SHP77 treated with DMSO at 0.1 percent for 48 hours (cell line): Measurements from ENCODE around the gene PDCD4.
A peak's percentile ranks its signal among the peaks of the same experiment; 100 is the strongest.

Experiments
- DNase-seq: peaks from one replicate; lab custom pipeline; 2025; lab: John Stamatoyannopoulos, UW

PDCD4 gene

DNA sequence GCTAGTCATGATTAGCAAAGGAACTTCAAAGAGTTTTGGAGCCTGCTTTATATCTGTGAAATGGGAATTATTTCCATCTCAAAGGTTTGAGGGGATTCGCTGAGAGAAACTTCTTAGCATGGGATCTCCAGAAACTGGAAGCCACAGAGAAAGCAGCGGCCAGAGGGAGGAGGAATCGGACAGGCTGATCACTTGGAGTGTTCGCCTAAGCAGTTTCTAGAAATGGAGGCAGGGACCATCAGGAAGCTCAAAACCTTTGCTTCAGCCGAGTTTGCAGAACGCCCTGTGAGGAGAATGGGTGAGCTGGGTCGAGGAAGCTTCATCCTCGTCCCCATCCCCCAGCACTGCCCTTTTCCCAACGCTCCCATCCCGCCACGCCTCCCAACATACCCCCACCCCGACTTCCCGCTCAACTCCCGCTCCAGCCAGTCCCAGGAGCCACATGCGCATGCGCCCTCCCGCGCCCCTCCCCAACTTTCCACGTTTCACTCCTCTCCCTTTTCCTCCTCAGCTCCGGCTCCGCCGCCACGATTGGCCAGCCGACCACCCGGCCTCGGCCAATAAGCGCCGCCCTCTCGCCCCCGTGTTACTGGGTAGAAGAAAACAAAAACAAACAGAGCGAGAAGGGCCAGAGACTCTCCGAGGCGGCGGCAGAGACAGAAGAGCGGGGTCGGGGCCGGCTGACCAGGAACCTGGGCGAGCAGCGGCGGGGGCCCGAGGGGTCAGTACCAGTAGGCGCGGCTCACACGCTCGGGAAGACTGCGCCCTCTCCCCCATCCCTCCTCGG, at the start of gene PDCD4:
Gene PDCD4 (plus strand): TSS at position 631 of the 787 bp plus-strand sequence. CDS start 4,100 bp downstream, outside the sequence.
- DNase-seq = peak; percentile 96

DNA sequence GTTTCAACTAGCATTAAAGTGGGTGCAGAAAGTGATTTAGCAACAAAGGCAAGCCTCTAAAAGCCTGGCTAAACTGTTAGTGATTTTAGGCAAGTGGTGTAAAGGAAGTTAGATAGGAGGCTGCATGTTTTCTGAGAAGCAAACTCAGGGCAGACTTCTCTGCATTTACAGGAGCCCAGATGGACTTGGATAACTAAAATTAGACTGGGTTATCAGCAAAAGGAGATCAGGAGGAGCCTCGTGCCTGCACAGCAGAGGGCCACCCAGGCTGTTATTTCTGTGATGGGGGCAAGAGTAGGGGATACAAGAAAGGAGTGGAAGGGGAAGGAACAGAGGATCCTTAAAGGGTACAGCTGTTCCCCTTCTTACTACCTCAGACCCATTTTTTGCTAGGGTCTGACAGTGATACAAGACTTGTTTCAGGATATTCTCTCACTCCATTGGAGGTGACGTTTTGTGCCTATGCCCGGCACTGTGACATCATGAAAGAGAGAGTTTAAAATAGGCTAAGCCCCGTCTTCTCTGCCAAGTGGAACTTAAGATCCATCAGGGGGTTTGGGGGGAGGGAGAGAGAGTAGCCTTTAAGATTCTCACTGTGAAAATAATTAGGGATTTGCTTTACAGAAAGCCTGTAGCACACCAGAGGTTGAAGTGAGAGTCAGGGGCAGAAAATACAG, 49.6 kb upstream of the PDCD4 start:
- no peak for DNase-seq

DNA sequence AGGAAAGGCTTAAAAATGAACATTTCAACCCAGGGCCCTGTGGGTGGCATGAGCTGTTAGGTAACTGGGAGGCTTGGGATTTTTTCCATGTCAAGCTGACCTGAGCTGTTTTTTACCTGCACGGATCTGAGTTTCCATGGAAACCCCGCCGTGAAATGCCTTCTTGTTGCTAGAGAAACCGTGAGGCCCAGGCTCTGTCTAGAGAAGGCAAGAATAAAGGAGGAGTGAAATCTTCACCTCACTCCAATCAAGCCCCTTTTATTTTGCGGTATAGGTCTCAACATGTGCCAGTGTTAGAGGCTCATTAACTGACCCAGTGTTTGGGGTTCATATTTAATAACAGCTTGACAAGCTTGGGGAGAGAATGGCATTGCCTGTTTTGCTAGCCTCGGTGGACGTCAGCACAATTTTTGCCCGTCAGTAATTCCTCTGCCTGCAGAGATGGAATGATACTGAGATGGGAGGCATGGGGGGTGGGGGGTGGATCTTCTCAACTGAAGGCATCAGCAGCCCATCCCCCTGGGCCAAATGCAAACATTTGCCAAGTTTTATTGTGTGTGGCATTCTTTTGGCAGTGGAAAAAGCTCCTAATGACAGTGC, 48.9 kb upstream of the PDCD4 start:
- DNase-seq = no peak

DNA sequence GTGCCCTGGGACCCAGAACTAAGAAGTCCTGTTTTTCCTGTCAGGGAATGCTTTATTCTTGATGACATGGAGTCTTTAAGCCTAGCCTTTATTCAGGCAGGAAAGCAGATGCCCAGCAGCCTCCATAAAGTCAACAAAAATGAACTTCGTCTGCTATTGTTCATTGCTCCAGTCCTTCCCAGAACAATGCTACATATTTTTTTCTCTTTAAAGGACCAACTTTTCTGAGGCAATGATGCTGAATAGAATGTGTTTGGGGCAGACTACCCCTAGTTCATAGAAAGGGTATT, 47.6 kb upstream of the PDCD4 start:
- DNase-seq = no peak

DNA sequence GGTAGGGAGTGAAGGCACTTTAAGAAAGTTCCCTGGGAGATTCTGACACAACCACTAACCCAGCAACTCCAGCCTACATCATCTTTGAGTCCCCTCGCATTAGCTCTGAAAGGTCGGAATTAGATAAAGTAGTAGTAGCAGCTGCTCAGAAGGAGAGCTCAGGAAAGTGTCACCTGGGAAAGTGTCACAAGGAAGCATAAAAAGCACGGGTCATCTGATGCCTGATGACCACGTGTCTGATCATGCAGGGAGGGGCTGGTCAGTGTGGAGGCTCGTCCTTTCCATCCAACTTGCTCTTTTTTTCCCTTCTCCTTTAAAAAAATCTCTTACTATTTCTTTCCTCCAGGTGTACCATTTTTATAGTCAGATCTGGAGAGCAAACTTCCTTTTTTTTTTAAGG, 47.1 kb upstream of the PDCD4 start:
- no peak for DNase-seq

DNA sequence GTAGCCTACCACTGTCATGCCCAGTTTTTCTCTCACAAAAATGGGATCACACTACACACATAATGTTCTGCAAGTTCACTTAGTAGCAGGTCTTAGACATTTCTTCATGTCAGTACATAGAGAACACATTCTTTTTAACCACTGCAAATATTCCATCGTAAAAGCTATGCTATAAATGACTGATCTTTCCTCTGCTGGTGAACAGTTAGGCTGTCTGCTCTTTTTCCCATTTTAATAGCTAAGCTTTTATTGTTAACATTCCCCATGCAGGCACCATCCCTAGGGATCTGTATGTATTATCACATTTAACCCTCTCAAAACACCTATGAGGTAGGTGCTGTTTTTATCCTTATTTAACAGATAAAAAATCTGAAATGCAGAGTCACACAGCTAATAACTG, 46.2 kb upstream of the PDCD4 start:
- no peak for DNase-seq

DNA sequence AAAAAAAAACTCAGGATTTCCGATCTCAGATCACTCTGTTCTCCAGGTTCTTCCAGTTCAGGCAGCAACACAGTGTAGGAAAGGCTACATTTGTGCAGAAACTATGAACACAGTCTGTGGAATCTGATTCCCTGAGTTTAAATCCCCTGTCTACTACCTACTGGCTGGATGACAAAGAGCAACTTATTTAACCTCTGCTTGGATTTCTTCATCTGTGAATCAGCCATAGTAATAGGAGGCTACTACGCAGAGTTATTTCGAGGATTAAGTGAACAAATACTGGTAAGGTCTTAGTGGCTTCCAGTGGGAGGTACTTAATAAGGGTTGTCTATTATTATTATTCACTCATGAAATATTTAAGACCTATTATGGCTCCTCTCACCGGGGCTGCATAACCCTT, 44.3 kb upstream of the PDCD4 start:
- DNase-seq = no peak

DNA sequence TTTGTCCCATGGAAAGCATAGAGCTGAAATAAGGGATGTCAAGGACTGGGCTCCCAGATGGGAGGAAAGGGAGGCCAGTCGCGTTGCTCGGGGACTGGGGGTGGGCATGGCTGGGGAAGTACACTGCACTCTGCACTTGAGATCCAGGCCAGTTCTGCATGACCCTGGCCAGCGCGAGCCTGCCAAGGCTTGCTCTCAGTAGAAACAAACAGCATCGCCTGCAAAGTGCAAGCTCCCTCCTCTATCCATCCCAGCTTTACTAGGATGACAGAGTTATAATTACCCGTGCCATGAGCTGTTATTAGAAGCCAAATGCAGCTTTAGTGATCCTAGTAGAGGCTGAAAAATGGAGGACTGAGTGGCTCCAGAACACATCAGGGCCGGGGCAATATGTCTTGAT, 43.9 kb upstream of the PDCD4 start:
- no peak for DNase-seq

DNA sequence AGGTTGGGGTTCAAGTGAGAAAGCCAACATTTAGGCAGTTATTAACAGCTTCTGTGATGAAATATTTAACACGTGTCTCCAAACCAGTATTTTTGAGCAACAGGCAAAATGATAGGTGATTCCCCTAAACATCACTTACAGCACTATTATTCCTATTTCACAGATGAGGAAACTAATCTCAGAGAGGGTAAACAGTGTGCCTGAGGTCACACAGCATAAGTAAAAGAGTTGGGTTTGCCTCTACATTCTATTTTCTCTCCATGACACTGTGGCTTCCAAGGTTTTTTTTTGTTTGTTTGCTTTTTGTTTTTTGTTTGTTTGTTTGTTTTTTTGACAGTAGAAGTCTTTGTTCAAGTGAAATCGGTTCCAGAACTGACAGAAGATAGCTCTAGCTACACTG, 43.2 kb upstream of the PDCD4 start:
- DNase-seq = no peak

DNA sequence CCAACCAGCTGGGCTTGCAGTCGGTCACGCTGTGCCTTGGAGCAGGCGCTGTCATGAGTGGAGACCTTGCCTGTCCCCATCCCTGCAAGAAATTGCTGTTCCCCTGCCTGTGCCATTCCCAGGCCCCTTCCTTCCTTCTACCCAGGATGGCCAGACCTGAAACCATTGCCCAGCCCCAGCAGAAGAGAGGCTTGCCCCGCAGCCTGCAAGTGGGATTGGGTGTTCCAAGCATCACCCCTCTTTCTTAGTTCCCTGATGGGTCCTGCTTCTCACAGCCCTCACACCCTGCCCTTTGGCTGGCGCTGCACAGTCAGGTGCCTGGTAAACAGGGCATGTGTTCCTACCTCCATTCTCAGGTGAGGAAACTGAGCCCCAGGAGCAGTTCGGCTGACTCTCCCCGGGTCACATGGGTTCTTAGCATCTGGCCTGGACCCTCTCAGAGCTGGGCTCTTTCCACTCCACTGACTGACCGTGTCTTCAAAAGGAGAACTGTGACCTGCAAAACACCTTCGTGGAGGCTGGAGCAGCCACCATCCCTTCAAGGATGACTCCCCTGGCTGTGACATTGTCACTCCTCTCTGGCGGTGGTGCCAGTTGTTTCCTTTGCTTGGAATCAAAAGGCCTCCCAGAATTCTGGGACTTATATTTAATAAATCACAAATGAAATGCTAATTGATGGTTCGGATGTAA, 41.9 kb upstream of the PDCD4 start:
- no peak for DNase-seq

DNA sequence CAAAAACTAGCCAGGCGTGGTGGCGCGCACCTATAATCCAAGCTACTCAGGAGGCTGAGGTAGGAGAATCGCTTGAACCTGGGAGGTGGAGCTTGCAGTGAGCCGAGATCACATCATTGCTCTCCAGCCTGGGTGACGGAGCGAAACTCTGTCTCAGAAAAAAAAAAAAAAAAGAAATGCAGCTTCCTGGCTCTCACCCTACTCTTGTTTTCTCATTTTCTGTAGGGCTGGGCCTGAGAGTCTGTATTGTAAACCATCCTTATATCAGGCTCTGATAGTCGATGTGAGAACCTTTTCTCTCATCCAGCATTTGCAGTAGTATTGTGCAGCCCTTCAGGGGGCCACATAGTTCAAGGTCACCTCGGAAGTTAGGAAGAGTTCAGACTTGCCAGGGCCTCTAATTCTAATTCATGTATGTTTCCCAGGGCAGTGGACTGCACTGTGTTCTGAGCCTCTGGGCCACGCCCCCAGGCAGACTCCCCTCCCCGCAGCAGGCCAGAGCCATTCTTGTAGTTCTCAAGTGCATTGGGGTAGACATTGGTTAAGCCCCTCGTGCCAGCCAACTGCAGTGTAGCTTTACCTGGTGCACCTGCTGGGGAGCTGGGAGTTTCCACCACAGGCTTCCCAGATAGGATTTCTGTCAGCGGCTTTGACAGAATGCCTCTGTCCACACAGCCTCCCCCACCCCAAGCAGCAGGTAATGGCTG, 38.3 kb upstream of the PDCD4 start:
- DNase-seq = no peak

DNA sequence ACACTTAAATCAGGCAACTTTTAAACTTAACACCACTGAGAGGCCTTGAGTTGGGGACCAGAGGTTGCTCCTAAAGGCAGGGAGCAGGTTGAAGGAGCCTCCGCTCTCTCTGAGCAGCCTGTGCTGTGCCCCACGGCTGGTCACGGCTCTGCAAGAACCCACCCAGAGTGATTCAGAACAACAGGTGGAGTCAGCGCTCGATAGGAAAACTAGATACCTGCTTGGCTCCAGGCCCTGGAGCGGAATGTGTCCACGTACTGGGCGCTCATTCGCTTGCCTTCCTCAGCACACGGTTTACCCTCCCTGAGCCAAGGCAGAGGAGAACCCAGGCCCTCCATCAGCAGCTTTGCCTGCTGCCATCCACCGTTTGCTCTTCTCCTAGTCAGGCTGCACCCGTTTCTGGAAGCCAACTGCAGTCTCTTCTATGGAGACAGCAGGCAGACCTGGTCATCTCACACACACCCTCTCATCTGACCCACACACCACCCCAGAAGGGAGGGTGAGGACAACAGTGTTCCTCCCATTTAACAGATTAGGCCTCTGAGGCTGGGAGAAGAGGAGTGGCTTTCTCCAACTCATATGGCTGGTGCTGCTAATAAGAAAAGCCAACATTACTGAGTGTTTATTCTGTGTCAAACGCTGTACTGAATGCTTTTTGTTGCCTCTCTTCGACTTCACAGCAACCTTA, 37.6 kb upstream of the PDCD4 start:
- DNase-seq = no peak

DNA sequence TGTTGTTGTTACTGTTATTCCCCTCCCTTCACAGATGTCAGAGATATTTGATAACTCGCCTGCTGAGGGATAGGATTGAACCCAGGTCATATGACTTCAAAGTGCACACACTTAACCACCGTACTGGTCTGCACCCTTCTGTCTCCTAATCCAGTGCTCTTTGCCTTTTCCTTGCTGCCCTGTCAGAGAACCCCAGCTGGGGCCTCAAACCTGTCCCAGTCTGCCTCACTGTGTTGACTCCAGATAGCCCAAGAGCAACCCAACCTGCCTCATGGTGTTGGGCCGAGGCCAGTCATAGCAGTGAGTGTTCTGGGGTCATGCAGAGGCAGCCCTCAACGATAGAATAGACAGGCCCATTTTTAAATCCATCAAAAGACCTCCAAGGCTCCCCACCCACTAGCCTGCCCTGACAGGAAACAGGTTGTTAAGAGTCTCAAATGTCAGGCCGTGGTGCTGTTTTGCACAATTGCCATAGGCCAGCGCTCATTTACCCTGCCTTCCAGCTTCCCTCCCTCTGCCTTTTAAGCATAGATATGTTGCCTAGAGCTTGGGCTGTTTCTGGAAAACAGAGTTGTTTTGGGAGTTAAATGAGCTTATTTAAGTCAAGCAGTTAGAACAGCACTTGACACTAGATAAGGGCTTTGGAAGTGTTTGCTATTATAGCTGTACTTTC, 37.0 kb upstream of the PDCD4 start:
- no peak for DNase-seq

DNA sequence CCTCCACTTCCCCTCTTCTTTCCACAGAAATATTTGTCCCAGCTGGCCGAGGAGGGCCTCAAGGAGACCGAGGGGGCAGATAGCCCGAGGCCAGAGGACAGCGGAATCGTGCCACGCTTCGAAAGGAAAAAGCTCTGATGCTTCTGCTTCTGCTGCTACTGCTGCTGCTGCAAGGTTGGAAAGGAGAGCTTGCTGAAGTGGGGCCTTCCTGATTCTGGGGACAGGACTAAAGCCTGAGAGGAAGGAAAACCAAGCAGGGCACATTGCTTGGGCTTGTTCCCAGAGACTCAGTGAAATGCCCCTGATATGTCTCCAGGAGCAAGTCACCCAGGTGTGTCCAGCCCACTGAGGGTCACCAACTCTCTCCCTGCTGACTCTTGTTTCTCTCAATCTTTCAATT, 35.9 kb upstream of the PDCD4 start:
- no peak for DNase-seq

DNA sequence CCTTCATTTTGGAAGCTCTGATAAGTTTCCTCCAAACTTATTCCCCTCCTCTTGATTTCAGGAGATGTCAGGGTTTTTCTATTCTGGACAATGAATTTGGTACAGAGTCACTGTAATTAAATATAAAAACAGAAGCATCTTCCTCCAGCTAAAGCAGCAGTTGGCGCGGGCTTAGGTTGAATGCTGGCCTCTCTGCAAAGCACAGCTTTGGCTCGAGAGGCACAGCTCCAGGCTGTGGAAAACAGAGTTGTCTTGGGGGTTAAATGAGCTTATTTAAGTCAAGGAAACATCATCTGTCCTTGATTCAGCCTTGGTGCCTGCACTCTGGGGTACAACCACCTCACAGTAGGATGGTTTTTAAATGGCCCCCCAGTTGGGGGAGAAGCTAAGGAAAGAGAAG, 35.0 kb upstream of the PDCD4 start:
- no peak for DNase-seq

DNA sequence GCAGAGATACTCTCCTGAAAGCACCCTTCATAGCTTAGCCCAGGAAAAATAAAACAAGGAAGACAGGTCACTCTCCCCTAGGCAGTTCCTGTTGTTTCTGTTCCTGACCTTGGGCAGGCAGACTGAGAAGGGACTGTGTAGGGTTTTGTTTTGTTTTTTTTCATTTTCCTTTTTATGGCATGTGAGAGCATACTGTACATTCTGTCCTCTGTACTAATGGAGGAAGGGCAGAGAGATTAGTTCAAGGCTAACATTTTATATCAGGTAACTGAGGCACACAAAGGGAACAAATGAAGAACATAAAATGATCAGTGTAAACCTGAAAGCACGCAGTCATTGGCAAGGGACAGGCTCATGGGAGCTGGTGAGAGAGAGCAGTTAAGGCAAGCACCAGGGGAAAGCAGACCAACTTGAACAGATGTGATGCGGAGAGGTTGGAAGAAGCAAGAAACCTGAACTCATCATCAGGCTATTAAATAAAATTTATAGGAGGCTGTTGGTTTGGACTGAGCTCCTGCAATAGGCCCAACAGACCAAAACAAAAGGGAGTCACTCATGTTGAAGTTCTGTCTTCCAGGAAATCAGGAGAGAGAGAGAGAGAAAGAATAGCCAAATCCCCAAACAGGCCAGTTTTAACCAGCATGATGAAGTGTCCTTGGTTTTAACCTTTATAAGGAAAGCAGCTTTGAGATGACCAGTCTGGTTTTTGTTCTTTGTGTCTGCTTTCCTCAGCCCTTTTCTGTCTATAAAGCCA, 34.1 kb upstream of the PDCD4 start:
- no peak for DNase-seq

DNA sequence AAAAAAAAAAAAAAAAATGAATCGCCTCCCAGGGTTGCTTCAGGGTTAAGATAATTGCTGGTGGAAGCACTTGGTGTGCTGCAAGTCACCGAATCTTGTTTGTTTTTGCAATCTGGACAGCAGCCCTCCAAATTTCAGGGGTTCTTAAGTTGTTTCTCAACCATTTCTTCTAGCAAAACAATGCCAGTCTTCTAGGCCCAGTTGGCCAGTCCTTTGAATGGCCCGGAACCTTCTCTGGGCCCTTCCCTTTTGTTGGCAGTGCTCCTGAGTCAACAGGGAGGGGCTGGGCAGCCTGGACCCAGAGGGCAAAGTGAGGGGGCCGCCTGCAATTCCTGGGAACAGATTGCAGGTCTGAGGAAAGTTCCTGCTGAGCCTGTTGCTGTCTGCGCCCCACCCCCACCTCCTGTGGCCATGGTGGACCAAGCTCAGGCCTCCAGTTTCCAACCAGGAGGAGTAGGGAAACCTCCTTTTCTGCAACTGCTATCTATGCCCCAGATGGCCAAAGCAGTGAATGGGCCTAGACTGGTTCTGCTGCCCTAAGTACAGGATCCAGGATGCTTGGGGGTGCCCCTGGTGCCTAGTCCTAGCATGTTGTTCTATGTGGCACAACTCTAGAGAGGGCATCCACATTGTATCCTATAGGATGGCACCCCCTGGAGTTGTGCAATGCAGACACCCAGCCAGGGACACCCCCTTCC, 31.4 kb upstream of the PDCD4 start:
- no peak for DNase-seq

DNA sequence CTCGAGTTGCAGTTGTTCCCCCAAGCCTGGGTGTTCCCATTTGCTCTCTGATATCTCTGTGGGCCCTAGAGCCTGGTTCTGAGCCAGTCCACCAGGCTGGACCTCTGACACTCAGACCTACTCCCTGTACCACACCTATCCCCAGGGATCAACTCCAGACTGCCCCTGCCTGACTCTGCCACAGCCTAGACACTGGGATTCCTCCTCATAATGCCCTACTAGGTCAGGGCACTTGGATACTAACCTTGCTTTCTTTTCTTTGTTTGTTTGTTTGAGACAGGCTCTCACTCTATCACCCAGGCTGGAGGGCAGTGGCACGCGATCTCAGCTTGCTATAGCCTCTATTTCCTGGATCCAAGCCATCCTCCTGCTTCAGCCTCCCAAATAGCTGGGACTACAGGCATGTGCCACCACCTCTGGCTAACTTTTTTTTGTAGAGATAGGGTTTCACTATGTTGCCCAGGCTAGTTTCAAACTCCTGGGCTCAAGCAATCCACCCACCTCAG, 30.8 kb upstream of the PDCD4 start:
- no peak for DNase-seq

DNA sequence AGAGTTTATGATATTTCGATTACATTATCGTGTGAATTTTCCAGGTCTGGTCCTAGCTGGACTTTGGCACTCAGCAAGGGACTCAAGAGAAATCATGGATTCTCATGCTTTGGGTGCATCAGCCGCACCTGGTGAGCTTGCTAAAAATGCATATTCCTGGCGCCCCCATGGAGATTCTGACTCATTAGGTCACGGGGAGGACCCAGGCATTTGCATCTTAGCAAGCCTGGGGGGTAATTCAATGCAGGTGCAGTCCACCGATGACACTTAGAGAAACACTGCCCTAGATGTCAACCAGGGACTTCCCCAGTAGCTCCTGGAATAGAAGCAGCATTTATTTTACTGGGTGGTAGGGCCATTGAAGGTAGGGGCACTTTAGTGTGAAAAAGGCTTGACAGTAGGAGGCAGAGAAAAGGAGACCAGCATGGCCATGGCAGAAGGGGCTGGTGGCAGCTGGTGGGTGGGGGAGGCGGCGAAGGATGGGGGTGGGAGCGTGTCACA, 29.9 kb upstream of the PDCD4 start:
- no peak for DNase-seq
